ENCODE measurements around the gene CPA5. TPM values are rescaled to one million over a fixed set of nuclear protein-coding genes. Genes with fewer than 3 reads are reported as not detected.

The CPA5 gene
- total and polyA plus RNA-seq, 9 of the 15 experiments (the other 6 are each of a cell fraction or from before 2014, with no cell fraction given) = 0.13 to 2.4 (median 0.91) TPM

- TF ChIP-seq PRDM10 (IDR thresholded peaks at IDR 0.05; ENCODE audit: partially characterized antibody) = no peak
- TF ChIP-seq NKRF (IDR thresholded peaks at IDR 0.05; ENCODE audit: borderline replicate concordance) = no peak
- 0 out of 4 replicates have a peak, but pooled peaks of 1 of the 2 experiments have one; percentile 29 for TF ChIP-seq TBL1XR1 (IDR thresholded peaks at IDR 0.05; ENCODE audit: low read length in 2 of 2)
- no peak for TF ChIP-seq SMARCB1 (IDR thresholded peaks at IDR 0.05; ENCODE audit: insufficient read length, low read depth)
- TF ChIP-seq TSC22D4 (tag; IDR thresholded peaks at IDR 0.05) = no peak
- peak; percentile 56; the same call in 1 of the 2 replicates for TF ChIP-seq CC2D1A (IDR thresholded peaks at IDR 0.05)
- no peak for TF ChIP-seq ZNF311 (CRISPR knock-in tag; IDR thresholded peaks at IDR 0.05)
- peak in 1 of 2 experiments; percentile 55 for TF ChIP-seq E2F6 (IDR thresholded peaks at IDR 0.05; ENCODE audit: borderline replicate concordance in 1 of 2, extremely low read depth in 1 of 2, insufficient read depth in 1 of 2, insufficient read length in 1 of 2, low read depth in 1 of 2, low read length in 1 of 2, poor library complexity in 1 of 2, severe bottlenecking in 1 of 2)
- TF ChIP-seq MYC (IDR thresholded peaks at IDR 0.05; ENCODE audit: low read depth, low read length) = 0 out of 2 replicates have a peak, but pooled peaks have one; percentile 31
- no peak for TF ChIP-seq MYC (CRISPR knock-in tag; IDR thresholded peaks at IDR 0.05; ENCODE audit: borderline replicate concordance, low read depth)
- TF ChIP-seq MAFF (IDR thresholded peaks at IDR 0.05; ENCODE audit: low read length) = no peak
- no peak for TF ChIP-seq CREB1 (IDR thresholded peaks at IDR 0.05)
- 0 out of 2 replicates have a peak, but pooled peaks have one; percentile 34 for TF ChIP-seq CREB1 (CRISPR knock-in tag; IDR thresholded peaks at IDR 0.05)
- TF ChIP-seq GTF2F1 (IDR thresholded peaks at IDR 0.05; ENCODE audit: low read depth, low read length) = no peak
- peak; percentile 85; the same call in 1 of the 2 replicates for TF ChIP-seq CBX1 (IDR thresholded peaks at IDR 0.05; ENCODE audit: low read depth)
- no peak for TF ChIP-seq HDAC1 (IDR thresholded peaks at IDR 0.05)
These were observed 37.1 kb downstream of the CPA5 start (continued) for GRCh38 chr7:130381468-130382312.

Measured in K562 (cell line).